ENCODE measurements around the gene KCNQ4.

Gene KCNQ4

DNA sequence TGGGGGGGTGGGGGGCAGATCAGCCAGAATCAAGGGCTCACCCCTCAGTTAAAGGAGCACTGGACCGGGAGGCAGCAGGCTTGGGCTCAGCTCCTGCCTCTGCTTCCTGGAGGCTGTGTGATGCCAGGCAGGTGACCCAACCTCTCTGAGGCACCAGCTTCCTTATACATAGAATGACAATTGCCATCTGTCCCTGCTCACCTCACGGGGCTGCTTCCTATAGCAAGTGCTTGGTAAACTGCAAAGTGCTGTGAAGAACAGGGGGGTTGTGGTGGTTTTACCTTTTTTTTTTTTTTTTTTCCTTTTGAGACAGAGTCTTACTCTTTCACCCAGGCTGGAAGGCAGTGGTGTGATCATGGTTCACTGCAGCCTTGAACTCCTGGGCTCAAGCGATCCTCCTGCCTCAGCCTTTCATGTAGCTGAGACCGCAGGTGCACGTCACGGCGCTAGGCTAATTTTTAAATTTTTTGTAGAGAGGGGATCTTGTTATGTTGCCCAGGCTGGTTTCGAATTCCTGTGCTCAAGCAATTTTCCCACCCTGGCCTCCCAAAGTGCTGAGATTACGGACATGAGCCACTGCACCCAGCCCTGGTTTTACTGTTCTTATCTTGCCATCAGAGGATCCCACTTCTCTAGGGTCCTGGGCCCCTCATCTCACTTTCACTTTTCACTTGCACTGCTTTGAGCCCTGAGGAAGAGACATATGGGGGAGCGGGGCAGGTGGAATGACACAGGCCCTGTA is 11.6 kb downstream of the KCNQ4 start:
- H3K4me3 ChIP-seq (ENCODE audit: low read depth, low read length), result no peak overlapping the region

DNA sequence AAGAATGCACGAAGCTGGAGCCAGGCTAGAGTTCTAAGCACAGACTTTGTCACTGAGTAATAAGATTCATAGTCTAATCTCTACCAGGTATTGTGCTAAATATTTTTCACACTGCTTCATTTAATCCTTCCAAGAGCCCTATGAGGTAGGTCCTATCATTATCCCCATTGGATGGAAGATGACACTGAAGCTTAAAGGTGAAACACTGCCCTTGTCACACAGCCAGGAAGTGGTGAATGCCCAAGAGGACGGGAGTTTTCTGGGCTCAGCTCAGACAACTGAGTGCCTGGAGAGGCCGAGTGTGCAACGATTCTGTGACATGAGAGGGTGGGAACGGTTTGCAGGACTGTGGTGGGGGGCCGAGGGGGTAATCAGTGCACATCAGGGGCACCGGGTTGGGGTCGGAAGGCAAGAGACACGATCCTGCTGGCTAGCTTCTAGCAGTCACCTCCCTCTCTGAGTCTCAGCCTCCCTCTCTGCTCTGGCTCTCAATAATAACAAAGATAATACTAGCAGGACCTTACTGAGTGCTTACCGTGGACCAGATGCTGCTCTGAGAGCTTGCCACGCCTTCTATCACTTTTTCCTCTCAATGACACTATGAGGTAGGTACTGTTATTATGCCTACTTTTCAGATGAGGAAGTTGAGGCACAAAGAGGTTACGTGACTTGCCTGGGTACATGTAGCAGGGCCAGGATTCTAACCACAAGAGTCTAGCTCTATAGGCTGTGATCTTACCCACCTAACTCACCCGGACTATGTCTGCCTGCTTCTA is 12.4 kb downstream of the KCNQ4 start:
- H3K4me3 ChIP-seq (ENCODE audit: low read depth, low read length), result no peak overlapping the region

DNA sequence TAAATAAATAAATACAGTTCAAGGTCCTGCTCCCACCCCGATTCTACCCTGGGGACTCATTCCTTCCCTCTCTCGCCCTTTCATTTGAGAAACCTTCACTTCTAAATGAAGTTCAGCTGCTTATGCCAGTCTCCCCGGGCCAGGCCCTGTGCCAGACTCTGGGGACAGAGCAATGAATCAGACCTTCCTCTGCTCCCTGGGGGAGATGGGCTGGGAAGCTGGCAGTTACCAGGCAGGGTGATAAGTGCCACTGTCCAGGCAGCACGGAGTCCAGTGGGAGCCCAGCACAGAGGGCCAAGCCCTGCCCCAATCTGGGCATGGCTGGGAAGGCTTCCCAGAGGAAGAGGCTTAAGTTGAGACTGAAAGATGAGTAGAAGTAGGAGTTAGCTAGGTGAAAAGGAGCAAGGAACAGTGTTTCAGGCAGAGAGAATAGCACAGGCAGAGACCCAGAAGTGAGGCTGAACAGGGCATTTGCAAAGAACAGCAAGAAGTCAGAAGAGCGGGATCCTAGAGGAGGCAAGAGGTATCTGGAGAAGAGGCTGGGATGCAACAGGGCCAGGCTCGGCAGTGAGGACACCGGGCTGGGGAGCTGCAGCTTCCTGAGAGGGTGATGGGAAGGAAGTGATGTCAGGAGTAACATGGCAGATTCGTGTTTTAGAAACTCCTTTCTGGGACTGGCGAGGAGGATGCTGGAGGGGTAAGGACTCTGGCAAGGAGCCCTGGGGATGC is 13.5 kb downstream of the KCNQ4 start:
- H3K4me3 ChIP-seq (ENCODE audit: low read depth, low read length), result no peak overlapping the region

DNA sequence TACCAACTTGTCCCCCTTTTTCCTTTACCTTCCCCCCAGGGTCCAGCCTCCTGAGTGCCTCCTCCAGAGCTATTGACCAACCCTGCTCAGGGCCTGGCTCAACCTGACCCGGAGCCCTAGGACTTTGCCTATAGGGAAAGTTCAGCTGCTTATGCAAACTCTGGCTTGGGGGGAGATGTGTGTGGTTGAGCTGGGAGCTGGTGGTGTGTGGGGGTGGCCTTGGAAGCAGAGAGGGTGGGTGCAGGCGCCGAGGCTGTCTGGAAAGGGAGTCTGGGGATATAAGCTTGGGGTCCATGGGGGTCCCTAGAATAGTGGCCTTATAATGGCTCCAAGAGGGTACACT is 14.1 kb downstream of the KCNQ4 start:
- no peak overlapping the region for H3K4me3 ChIP-seq (ENCODE audit: low read depth, low read length)

DNA sequence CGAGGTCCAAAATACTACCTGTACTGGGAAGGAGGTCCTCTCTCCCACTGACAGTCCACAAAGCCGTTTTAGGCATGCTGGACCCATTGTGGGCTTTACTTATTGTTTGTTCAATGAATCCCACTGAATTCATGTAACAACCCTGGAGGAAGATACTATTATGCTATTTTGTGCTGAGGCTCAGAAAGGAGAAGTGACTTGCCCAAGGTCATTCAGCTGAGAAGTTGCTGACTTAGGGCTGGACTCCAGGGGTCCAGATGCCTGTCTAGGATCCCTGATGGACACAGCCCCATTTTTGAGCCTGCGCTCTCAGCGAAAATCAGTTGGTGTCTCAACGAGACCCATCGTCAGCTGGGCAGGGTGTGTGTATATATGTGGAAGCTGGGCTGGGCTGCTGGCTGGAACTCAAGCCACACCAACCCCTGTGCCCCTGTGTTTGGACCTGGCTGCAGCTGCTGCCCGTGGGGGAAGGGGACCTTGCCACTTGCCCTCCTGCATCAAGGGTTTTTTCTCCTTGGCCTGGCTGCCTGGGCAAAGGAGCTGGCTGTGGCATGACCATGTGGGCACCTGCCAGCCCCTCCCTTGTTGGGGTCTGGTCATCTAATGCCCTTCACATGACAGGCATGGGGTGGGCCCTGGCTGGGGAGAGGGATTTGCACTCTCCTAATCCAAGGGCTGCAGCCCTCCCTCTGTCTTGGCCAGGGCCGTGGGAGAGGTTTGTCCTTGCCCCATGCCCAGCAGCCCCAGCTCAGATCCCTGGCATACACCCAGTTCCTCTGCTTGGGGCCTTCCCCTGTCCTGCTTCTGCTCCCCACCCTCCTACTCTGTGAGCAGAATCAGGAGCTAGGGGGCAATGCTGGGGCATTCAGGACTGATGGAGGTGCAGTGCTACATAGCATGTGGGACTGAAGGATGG is 15.0 kb downstream of the KCNQ4 start:
- H3K4me3 ChIP-seq (ENCODE audit: low read depth, low read length), result no peak overlapping the region

DNA sequence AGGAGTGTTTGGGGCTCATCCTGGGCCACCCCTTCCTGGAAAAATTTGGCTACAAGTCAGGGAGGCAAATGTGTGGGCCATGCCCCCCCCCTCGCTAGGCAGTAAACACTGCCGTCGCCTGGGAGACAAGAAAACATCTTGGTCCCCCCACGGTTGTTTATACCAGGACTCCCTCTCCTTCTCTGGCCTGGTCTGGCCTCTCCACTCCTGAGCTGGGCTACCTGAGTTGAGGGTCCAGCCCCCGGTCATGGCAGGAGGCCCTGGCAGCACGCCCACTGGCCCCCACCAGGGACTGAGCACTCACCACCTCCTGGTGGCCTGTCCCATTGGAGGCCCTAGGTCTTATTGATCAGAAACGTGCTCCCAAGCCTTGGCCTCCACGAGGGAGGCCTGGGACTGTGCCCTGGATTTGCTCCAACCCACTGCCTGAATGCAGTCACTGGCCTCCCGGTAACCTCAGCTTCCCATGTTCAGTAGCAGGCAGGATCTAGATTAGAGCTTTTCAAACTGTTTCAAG is 15.8 kb downstream of the KCNQ4 start:
- H3K4me3 ChIP-seq (ENCODE audit: low read depth, low read length), result no peak overlapping the region

DNA sequence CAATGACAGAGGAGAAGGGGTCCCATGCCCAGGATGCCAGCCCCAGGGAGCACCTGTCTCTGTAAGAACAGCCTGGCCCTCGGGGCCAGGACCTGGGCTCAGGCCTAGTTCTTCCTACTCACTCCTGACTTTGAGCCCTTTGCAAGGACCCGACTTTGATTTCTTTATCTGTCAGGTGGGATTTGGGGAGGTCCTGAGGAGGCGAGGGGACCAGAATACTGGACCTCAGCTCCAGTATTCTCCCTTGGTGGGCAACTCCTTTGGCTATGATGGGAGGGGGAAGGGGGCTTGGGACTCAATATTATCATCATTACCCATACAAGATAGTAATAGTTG is 18.1 kb downstream of the KCNQ4 start:
- H3K4me3 ChIP-seq (ENCODE audit: low read depth, low read length), result no peak overlapping the region

DNA sequence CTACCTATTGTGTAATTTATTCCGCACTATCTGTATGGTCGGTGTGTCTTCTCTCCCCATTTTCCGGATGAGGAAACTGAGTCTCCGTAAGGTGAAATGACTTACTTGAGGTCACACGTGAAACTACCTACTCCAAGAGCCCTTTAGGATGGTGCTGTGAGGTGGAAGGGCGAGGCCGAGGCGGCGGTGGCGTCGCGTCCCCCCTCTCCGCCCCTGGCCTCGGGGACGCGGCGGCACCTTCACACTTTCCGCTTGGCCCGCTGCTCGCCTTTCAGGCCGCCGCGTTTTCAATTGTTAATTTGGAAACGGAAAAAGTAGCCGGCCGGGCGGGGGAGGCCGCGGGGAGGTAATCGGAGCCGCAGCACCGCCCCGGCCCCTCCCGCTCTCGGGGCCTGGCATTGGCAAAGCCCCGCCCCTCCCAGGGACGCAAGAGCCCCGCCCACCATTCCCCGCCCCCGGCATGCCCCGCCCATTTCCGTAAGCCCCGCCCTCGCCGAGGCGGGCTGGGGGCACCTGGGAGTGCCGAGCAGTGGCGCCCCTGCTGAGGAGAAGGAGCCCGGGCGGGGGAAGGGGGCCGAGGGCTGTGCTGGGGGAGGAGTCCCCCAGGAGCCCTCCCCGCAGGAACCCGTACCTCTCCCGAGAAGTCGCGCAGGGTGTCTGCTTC is 18.6 kb downstream of the KCNQ4 start:
- peak overlapping the region; percentile 4 for H3K4me3 ChIP-seq (ENCODE audit: low read depth, low read length)

DNA sequence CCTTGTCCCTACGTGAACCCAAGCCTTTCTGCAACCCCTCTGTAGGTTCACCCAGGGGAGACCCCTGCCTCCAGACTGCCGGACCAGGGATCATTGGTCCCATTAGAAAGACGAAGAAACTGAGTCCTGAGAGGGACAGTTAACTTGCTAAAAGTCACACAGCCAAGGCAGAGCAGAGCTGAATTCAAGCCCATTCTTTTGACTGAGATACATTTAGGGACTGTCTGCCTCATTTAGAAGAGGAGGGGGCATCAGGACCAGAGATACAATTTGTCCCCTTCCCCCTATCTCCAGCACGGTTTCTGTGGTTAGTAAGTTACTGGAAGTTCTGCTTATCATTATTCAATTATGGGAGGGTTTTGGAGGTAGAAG is 19.1 kb downstream of the KCNQ4 start:
- H3K4me3 ChIP-seq (ENCODE audit: low read depth, low read length), result no peak overlapping the region

DNA sequence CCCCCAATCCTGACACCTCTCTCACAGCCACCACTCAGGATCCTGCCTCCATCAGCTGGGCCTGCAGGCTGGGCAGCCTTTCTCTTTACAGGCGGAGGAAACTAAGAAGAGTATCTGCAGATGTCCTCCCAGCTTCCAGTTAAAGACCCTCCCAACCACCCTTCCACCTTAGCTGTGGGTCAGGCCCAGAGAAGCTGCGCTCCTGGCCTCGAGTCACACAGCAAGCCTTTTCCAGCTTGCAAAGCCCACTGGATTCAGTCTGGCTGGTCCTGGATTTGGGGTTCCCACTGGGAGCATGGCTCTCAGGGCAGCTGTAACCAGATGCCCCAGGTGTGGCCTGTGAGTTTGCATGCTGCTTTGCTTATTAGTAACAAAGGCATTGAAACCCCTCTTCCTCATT is 19.9 kb downstream of the KCNQ4 start:
- H3K4me3 ChIP-seq (ENCODE audit: low read depth, low read length), result no peak overlapping the region

DNA sequence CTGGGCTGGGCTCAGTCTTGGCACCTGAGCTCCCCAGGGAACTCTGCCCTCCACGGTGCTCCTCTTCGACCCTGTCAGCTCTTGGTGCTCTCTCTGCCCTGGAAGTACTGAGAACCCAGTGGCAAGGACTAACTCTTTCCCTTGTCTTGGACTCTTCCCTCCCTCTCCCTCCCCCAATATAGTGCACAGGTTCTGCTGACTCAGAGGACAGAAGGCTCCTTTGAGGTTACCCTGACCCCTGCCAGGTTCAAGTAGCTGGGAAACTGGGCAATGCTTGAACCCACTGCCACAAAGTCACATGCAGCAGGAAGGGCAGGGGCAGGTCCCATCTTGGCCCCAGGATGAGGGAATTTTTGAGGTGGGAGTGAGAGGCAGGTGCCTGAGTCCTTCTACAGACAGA is 20.3 kb downstream of the KCNQ4 start:
- no peak overlapping the region for H3K4me3 ChIP-seq (ENCODE audit: low read depth, low read length)

DNA sequence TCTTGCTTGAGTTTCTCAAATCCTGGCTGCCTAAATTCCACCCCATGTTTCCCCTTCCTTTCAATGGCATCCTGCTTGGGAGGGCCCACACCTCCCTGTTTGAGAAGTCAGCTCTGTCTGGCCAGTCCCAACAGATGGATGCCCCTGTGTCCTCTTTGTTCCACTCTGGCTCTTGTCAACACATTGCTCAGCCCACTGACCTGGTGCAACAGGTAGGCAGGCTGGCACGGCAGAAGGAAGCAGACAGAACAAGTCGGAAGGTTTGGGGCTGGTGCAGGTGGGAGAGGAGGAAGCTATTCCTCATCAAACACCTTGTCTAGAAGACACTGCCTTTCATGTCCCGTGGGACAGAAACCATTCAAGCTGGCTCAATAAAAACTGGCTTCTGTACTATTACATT is 22.7 kb downstream of the KCNQ4 start:
- no peak overlapping the region for H3K4me3 ChIP-seq (ENCODE audit: low read depth, low read length)

DNA sequence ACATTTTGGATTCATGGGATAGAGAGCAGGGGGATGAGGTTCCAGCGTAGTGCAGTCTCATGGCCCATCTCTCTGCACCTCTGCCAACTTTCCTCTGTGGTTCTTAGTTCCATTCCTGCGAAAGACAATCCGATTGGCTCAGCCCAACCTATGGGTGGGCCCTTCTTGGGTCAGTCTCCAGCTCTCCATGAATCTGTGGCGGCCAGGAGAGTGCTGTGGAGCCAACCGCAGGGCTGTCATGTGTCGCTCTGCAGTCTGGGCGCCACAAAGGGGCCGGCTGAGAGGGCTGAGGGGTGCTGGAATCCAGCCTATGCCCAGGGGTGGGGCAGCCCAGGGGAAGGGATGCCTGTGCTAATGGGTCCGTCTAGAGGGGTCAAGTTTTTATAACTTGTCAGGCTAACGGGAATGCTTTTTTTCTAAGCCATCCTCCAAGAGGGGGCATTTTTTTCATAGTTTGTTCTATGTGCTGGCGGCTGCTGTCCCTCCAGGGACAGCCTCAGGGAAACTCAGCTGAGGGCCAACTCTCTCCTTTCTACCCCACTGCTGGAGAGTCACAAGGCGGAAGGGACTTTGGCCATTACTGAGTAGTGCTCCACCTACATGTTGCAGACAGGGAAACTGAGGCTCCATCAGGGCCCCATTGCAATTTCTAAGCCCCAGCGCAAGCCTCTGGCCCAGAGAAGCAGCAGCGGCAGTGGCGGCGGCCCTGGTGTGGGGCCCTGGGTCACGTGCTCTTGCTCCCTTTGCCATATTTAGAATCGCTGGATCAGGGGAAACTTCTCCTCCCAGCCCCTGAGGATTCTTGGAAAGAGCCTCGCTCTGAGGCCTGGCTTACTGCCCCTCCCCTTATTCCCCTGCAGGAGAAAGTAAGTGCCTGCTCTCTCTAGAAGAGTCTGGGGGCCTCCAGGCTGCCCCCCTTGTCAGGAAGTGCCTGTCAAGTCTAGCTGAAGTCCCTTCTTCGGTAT is 23.4 kb downstream of the KCNQ4 start:
- no peak overlapping the region for H3K4me3 ChIP-seq (ENCODE audit: low read depth, low read length)

DNA sequence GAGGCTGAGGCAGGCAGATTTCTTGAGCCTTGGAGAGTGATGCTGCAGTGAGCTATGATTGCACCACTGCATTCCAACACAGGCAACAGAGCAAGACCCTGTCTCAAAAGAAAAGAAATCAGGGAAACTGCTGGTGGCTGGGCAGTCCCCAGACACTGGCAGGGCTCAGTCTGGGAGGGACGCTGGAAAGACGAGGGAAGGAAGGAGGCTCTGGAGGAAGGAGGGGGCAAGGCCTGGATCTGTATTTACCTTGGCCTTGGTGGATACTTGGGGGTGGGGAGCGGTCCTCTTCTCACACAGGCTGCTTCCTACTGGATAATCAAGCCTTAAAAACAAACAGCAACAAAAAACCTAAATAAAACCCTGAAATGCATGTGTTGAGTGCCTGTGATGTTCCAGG is 24.4 kb downstream of the KCNQ4 start:
- H3K4me3 ChIP-seq (ENCODE audit: low read depth, low read length), result no peak overlapping the region

DNA sequence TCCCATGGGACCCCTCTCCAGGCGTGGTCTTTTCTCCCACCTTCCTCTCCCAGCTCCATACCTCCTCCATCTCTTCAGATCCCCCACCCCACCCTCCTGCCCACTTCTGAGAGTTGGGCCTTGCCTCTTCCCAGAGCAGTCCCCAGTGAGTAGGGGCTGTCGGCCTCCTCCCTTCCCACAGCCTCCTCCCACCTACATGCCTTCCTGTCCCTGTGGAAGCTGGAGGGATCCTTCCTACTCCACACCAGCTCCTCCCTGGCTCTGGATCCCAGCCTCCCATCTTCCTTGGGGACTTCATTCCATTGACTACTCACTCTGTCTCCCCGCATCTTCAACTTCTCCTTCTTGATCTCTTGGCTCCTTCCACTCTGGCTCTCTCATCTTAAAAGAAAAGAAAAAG is 24.9 kb downstream of the KCNQ4 start:
- no peak overlapping the region for H3K4me3 ChIP-seq (ENCODE audit: low read depth, low read length)

DNA sequence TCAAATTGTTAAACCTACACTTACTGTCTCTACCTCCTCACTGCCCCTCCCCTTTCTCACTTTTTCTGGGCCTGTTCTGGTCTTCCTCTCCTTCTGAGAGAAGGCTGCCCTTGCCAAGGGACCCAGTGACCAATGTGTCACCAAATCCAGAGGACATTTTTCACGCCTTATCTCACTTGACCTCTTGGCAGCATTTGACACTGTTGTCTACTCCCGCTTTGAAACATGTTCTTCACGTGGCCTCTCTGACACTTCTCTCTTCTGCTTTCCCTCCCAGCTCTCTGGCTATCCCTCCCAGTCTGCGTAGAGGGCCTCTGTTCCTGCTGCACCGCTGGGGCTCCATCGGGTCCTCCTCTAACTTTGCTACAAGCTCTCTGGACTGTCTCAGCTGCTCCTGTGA is 25.3 kb downstream of the KCNQ4 start:
- H3K4me3 ChIP-seq (ENCODE audit: low read depth, low read length), result no peak overlapping the region

DNA sequence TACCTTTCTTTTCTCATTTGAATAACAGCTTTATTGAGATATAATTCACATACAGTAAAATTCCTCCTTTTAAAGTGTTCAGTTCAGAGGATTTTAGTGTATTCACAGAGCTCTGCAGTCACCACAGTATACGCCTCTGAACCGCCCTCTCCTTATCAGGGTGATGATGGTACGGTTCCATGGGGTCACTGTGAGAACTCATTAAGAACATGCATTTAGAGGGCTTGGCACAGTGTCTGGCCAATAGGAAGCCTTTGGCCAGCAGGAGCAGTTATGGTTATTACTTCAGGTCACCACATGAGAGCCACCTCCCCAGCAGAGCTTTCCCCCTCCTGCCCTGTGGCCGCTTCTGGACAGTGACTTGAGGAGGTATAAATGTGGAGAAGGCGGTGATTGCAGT is 27.3 kb downstream of the KCNQ4 start:
- H3K4me3 ChIP-seq (ENCODE audit: low read depth, low read length), result no peak overlapping the region

DNA sequence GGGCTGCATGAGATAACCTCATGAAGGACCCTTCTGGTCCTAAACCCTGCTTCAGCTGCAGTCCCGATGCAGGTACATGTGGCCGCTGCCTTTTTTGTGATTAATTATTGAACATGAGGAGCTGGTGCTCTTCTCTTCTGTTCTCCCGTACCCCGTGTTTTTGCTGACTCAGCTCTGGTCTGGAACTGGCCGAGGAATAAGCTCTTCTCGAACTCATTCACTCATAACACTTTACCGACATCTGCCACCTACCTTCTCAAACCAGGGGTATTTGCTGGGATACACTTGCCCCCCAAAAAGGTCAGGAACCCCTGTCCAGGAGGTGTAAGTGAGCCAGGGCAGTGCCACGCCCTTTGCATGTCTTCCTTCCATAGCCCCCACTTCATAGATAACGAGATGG is 31.8 kb downstream of the KCNQ4 start:
- no peak overlapping the region for H3K4me3 ChIP-seq (ENCODE audit: low read depth, low read length)

DNA sequence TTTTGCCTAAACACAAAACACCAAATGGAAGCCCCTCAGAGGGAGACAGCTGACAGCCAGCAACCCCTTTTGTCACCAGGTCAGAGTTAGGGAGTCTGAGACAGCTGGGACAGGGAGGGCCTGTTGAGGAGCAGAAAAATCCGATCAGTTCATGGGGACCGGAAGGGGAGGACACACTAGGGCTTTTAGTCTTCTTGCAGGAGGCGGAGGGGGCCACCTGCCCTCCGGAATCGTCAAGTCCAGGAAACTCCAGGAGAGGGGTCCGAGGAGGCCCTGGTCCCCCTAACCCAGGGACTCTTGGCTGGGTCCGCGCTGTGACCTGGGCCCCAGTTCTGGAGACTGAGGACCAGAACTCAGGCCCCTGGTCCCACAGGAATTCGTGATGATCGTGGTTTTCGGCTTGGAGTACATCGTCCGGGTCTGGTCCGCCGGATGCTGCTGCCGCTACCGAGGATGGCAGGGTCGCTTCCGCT is 34.2 kb downstream of the KCNQ4 start:
- H3K4me3 ChIP-seq (ENCODE audit: low read depth, low read length), result peak overlapping the region; percentile 57

Data from iPS-11a (cell line).